Thoracic aorta endothelial cell (primary cell): Measurements from ENCODE around the gene TSC22D3. TPM values are rescaled to one million over a fixed set of nuclear protein-coding genes. Genes with fewer than 3 reads are reported as not detected.

Experiments used
- total RNA-seq: library from RNA; depleted of rRNA; stranded (reverse); fragments of >200 nt; gene quantifications from 2 replicates; pipeline ENCODE4 v1.2.3, GENCODE V29; 2012

The TSC22D3 gene
- 13.4 and 14.6 TPM in 2 replicates for total RNA-seq

DNA sequence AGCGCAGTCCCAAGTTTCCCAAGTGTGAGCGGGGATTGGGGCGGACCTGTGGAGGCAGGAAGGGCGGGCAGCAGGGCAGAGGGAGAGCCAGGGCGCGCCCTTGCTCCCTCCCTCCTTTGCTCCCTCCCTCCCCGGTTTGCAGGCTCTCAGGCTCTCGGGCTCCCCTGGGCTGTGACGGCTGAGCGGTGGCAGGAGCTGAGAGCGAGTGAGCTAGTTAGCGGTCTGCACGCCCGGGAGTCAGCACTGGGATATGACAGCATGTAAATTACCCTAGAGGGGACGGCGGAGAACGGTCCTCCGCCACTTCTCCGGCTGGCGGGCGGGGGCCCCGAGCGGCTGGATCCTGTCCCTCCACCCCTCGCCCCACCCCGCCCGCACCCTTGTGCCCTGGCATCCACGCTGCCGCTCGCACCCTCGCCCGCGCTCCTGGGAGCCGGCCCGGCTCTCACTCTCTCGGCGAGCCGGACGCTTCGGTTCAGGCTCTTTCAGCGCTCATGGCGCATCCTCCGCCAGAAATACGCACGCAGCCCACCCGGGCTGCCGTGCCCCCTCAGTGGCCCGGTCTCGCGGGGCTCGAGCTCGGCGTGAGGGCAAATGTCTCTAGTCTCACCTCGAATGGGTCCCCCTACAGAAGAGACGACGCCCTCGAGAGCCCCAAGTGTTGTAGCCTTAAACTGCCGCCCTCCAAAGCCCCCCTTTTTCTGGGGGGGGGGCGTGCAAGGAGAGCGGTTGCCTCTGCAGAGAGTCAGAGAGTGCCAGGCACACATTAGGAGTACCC, at the start of gene TSC22D3:
TSS of gene TSC22D3 (minus strand) at position 54 of the 778 bp plus-strand sequence. CDS start 368 bp downstream, outside the sequence.

GRCh38 chrX:107777536-107777832, 1.9 kb upstream of the TSC22D3 start, which contains the start of gene NCBP2L:
Gene NCBP2L, plus strand, starts transcription at chrX:107777733. Its CDS starts 16,488 bp downstream, at chrX:107794221.

Other genes with a start within 250 kb of the TSC22D3 start
- 43.4 and 45.8 TPM in 2 replicates for gene PRPS1, start 147.3 kb downstream of the TSC22D3 start, total RNA-seq
- not detected in 2 replicates for gene NCBP2L, start 1.9 kb upstream of the TSC22D3 start, total RNA-seq
- gene MID2, start 50.1 kb upstream of the TSC22D3 start, total RNA-seq: 43.6 and 46.5 TPM in 2 replicates
- not detected in 2 replicates for gene TEX13B, start 206.6 kb upstream of the TSC22D3 start, total RNA-seq